ENCODE measurements around the gene ENOSF1. TPM values are rescaled to one million over a fixed set of nuclear protein-coding genes. Genes with fewer than 3 reads are reported as not detected.

ENOSF1 gene
- total and polyA plus RNA-seq, 2 of the 13 experiments (the other 11 are each of a cell fraction or from before 2014, with no cell fraction given): 37.6 to 40.1 TPM

- TF ChIP-seq NCOA1 (CRISPR knock-in tag; IDR thresholded peaks at IDR 0.05) (no peak), ZNF180 (CRISPR knock-in tag; IDR thresholded peaks at IDR 0.05; ENCODE audit: borderline replicate concordance, low read depth) (no peak), ZNF414 (CRISPR knock-in tag; IDR thresholded peaks at IDR 0.05) (no peak), ZBTB8A (CRISPR knock-in tag; IDR thresholded peaks at IDR 0.05; ENCODE audit: borderline replicate concordance, low read depth) (no peak; the same call in 1 of the 2 replicates), FOXJ3 (CRISPR knock-in tag; IDR thresholded peaks at IDR 0.05; ENCODE audit: borderline replicate concordance) (no peak), ZNF441 (CRISPR knock-in tag; IDR thresholded peaks at IDR 0.05; ENCODE audit: borderline replicate concordance) (peak; percentile 74; the same call in 1 of the 2 replicates), ETS1 (CRISPR knock-in tag; IDR thresholded peaks at IDR 0.05) (0 out of 2 replicates have a peak, but pooled peaks have one; percentile 18), ADNP (CRISPR knock-in tag; IDR thresholded peaks at IDR 0.05) (no peak), ARNT2 (CRISPR knock-in tag; IDR thresholded peaks at IDR 0.05; ENCODE audit: low read depth) (peak; percentile 68; the same call in 1 of the 2 replicates), STAG1 (CRISPR knock-in tag; IDR thresholded peaks at IDR 0.05) (no peak), ISX (CRISPR knock-in tag; conservative IDR thresholded peaks at IDR 0.05) (no peak), ZNF891 (CRISPR knock-in tag; IDR thresholded peaks at IDR 0.05) (no peak), POGZ (CRISPR knock-in tag; IDR thresholded peaks at IDR 0.05) (no peak), RBAK (CRISPR knock-in tag; IDR thresholded peaks at IDR 0.05) (no peak), RBFOX2 (IDR thresholded peaks at IDR 0.05; ENCODE audit: low read depth, low read length) (no peak; the same call in 1 of the 2 replicates), SP2 (CRISPR knock-in tag; IDR thresholded peaks at IDR 0.05) (no peak), NCOA5 (CRISPR knock-in tag; IDR thresholded peaks at IDR 0.05) (no peak), CREB1 (IDR thresholded peaks at IDR 0.05) (no peak), CREB1 (CRISPR knock-in tag; IDR thresholded peaks at IDR 0.05) (no peak)
- TF ChIP-seq, protein P1, sequence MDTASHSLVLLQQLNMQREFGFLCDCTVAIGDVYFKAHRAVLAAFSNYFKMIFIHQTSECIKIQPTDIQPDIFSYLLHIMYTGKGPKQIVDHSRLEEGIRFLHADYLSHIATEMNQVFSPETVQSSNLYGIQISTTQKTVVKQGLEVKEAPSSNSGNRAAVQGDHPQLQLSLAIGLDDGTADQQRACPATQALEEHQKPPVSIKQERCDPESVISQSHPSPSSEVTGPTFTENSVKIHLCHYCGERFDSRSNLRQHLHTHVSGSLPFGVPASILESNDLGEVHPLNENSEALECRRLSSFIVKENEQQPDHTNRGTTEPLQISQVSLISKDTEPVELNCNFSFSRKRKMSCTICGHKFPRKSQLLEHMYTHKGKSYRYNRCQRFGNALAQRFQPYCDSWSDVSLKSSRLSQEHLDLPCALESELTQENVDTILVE (CRISPR knock-in tag; IDR thresholded peaks at IDR 0.05): no peak; the same call in 1 of the 2 replicates
- TF ChIP-seq, protein P2, sequence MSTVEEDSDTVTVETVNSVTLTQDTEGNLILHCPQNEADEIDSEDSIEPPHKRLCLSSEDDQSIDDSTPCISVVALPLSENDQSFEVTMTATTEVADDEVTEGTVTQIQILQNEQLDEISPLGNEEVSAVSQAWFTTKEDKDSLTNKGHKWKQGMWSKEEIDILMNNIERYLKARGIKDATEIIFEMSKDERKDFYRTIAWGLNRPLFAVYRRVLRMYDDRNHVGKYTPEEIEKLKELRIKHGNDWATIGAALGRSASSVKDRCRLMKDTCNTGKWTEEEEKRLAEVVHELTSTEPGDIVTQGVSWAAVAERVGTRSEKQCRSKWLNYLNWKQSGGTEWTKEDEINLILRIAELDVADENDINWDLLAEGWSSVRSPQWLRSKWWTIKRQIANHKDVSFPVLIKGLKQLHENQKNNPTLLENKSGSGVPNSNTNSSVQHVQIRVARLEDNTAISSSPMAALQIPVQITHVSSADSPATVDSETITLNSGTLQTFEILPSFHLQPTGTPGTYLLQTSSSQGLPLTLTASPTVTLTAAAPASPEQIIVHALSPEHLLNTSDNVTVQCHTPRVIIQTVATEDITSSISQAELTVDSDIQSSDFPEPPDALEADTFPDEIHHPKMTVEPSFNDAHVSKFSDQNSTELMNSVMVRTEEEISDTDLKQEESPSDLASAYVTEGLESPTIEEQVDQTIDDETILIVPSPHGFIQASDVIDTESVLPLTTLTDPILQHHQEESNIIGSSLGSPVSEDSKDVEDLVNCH (CRISPR knock-in tag; IDR thresholded peaks at IDR 0.05): no peak
- TF ChIP-seq, protein P3, sequence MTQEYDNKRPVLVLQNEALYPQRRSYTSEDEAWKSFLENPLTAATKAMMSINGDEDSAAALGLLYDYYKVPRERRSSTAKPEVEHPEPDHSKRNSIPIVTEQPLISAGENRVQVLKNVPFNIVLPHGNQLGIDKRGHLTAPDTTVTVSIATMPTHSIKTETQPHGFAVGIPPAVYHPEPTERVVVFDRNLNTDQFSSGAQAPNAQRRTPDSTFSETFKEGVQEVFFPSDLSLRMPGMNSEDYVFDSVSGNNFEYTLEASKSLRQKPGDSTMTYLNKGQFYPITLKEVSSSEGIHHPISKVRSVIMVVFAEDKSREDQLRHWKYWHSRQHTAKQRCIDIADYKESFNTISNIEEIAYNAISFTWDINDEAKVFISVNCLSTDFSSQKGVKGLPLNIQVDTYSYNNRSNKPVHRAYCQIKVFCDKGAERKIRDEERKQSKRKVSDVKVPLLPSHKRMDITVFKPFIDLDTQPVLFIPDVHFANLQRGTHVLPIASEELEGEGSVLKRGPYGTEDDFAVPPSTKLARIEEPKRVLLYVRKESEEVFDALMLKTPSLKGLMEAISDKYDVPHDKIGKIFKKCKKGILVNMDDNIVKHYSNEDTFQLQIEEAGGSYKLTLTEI (CRISPR knock-in tag; conservative IDR thresholded peaks at IDR 0.05): no peak
- TF ChIP-seq, protein P4, sequence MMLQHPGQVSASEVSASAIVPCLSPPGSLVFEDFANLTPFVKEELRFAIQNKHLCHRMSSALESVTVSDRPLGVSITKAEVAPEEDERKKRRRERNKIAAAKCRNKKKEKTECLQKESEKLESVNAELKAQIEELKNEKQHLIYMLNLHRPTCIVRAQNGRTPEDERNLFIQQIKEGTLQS (CRISPR knock-in tag; IDR thresholded peaks at IDR 0.05): 0 out of 2 replicates have a peak, but pooled peaks have one; percentile 18
These were observed 55.0 kb downstream of the ENOSF1 start, which contains the start of gene TYMS (continued) for GRCh38 chr18:657311-658000.

Measured in HepG2 (cell line).